GM12878 (cell line): Measurements from ENCODE around the gene BCR. TPM values are rescaled to one million over a fixed set of nuclear protein-coding genes. Genes with fewer than 3 reads are reported as not detected.

Source experiments
- ATAC-seq: fragments of 200-7000 bp; cut with Tn5 transposase; 3 replicates; pipeline ENCODE4 v1.9.1; 2020; ENCODE audit warnings: mild to moderate bottlenecking, moderate library complexity
- BruUV-seq: library from RNA; stranded (reverse); fragments of 400-500 nt; replicated peaks from 2 replicates; lab custom pipeline; 2021; lab: Mats Ljungman, UMichigan
- CTCF ChIA-PET: fragments of 300-600 bp; sonication (Branson Sonifier 250); formaldehyde crosslinking; extraction: SDS; loops from one replicate; lab custom pipeline; 2021; ENCODE audit warnings: inconsistent platforms; lab: Yijun Ruan, JAX
- POLR2A ChIA-PET: fragments of 350-600 bp; formaldehyde crosslinking; extraction: SDS; loops from one replicate; lab custom pipeline; 2021; ENCODE audit warnings: inconsistent platforms; lab: Charles Lee
- RAD21 ChIA-PET: fragments of 300-600 bp; sonication (Branson Sonifier 250); formaldehyde crosslinking; loops from one replicate; lab custom pipeline; 2023; ENCODE audit warnings: antibody characterized with exemption; ENCODE audit not compliant: unreplicated experiment; lab: Charles Lee
- SMC1A ChIA-PET: fragments of 300-600 bp; sonication (Branson Sonifier 250); formaldehyde crosslinking; loops from one replicate; lab custom pipeline; 2023; ENCODE audit not compliant: unreplicated experiment, uncharacterized antibody; lab: Charles Lee
- DNase-seq: peaks from one replicate; pipeline ENCODE4 v3.0.0-alpha.2; 2011; ENCODE audit warnings: low read depth, low spot score
- FAIRE-seq: peaks from 3 replicates; lab custom pipeline; 2011; peaks lifted over from hg19 to GRCh38; lab: Jason Lieb, UNC
- H2AFZ ChIP-seq: 2 replicates; pipeline ENCODE4 v1.6.0; 2011; ENCODE audit warnings: low read depth, low read length, control low read depth; ENCODE audit not compliant: control insufficient read depth
- H3K27ac ChIP-seq: 2 replicates; pipeline ENCODE4 v1.5.1; 2011; ENCODE audit warnings: control low read depth; ENCODE audit not compliant: control insufficient read depth, insufficient read depth
- H3K27me3 ChIP-seq, 2 experiments: replicated peaks in 1 of 2; 2 replicates each; pipeline versions ENCODE4 v1.6.0 to v1.6.1; 2011; ENCODE audit warnings: low read length in 1 of 2; ENCODE audit not compliant: control insufficient read depth in 2 of 2, insufficient read depth in 2 of 2
- H3K36me3 ChIP-seq, 2 experiments: 2 replicates each; pipeline ENCODE4 v1.5.1; 2011; ENCODE audit warnings: low read length in 1 of 2; ENCODE audit not compliant: control insufficient read depth in 2 of 2, insufficient read depth in 2 of 2
- H3K4me1 ChIP-seq: 2 replicates; pipeline ENCODE4 v1.6.1; 2011; ENCODE audit warnings: mild to moderate bottlenecking, low read length, moderate library complexity, mixed read lengths; ENCODE audit not compliant: control insufficient read depth, insufficient read depth
- H3K4me2 ChIP-seq: 2 replicates; pipeline ENCODE4 v1.6.0; 2011; ENCODE audit warnings: control low read depth; ENCODE audit not compliant: control insufficient read depth, insufficient read depth
- H3K4me3 ChIP-seq: fragments of 200-600 bp; sonication (generic); 2 replicates; pipeline ENCODE4 v1.5.1; 2016
- H3K79me2 ChIP-seq: 2 replicates; pipeline ENCODE4 v1.6.0; 2011; ENCODE audit warnings: low read length; ENCODE audit not compliant: control insufficient read depth, insufficient read depth
- H3K9ac ChIP-seq: 2 replicates; pipeline ENCODE4 v1.8.0; 2011; ENCODE audit warnings: low read length, control low read depth, mixed read lengths; ENCODE audit not compliant: control insufficient read depth, insufficient read depth
- H3K9me3 ChIP-seq: replicated peaks from 3 replicates; pipeline ENCODE4 v1.5.1; 2011; ENCODE audit warnings: mild to moderate bottlenecking, low read length; ENCODE audit not compliant: control insufficient read depth, insufficient read depth
- H4K20me1 ChIP-seq: 2 replicates; pipeline ENCODE4 v1.6.0; 2011; ENCODE audit not compliant: control insufficient read depth, insufficient read depth
- ATF7 ChIP-seq: fragments of 450-650 bp; IDR thresholded peaks from 2 replicates; pipeline ENCODE4 v1.6.1; 2016; ENCODE audit warnings: low read depth, mild to moderate bottlenecking
- CTCF ChIP-seq, 3 experiments: IDR thresholded peaks in 2 of 3; conservative IDR thresholded peaks in 1 of 3; 2 replicates each; pipeline ENCODE4 v1.5.1; 2011; ENCODE audit warnings: low read depth in 3 of 3, low read length in 3 of 3, mild to moderate bottlenecking in 3 of 3, control low read depth in 2 of 3, moderate library complexity in 2 of 3, inconsistent platforms in 1 of 3, mixed read lengths in 1 of 3; ENCODE audit not compliant: control insufficient read depth in 2 of 3, insufficient read depth in 1 of 3; ENCODE audit errors: extremely low read depth in 1 of 3
- HDAC6 ChIP-seq: fragments of 200-600 bp; sonication (generic); IDR thresholded peaks from one replicate; pipeline ENCODE4 v1.8.0; 2017; ENCODE audit warnings: antibody characterized with exemption; ENCODE audit not compliant: unreplicated experiment
- MXI1 ChIP-seq: fragments of 150-350 bp; IDR thresholded peaks from 2 replicates; pipeline ENCODE4 v1.6.1; 2011; ENCODE audit warnings: low read depth, mild to moderate bottlenecking, inconsistent platforms, low read length, improper control_type of control experiment
- MYB ChIP-seq: fragments of 150-350 bp; IDR thresholded peaks from 2 replicates; pipeline ENCODE4 v1.6.1; 2014; ENCODE audit warnings: mild to moderate bottlenecking, low read depth, low read length, borderline replicate concordance
- NFXL1 ChIP-seq: fragments of 450-650 bp; IDR thresholded peaks from 2 replicates; pipeline ENCODE4 v1.6.1; 2017; ENCODE audit warnings: antibody characterized with exemption, mild to moderate bottlenecking, borderline replicate concordance
- NR2C2 ChIP-seq: IDR thresholded peaks from 2 replicates; pipeline ENCODE4 v1.6.1; 2011; ENCODE audit warnings: borderline replicate concordance, low read depth; ENCODE audit not compliant: control insufficient read depth, insufficient read length
- PAX5 ChIP-seq: IDR thresholded peaks from 2 replicates; pipeline ENCODE4 v1.6.1; 2011; ENCODE audit warnings: low read depth, low read length, borderline replicate concordance
- REST ChIP-seq: IDR thresholded peaks from 2 replicates; pipeline ENCODE4 v1.6.1; 2012; ENCODE audit warnings: mild to moderate bottlenecking, low read depth, low read length
- RFX5 ChIP-seq: IDR thresholded peaks from 2 replicates; pipeline ENCODE4 v1.6.1; 2011; ENCODE audit warnings: low read depth, low read length, improper control_type of control experiment
- TCF7 ChIP-seq: IDR thresholded peaks from 2 replicates; pipeline ENCODE4 v1.6.1; 2014; ENCODE audit warnings: antibody characterized with exemption, borderline replicate concordance
- YBX1 ChIP-seq: fragments of 450-650 bp; IDR thresholded peaks from 2 replicates; pipeline ENCODE4 v1.6.1; 2016; ENCODE audit warnings: antibody characterized with exemption
- WGBS: methylation state at CpG from one replicate; pipeline ENCODE4 v1.1.6; 2016; ENCODE audit warnings: low lambda C conversion rate; ENCODE audit not compliant: insufficient replicate concordance, insufficient coverage; ENCODE audit errors: missing lambda C conversion rate; 5-methylcytosine and 5-hydroxymethylcytosine counted together
- in situ Hi-C: fragments of 300-500 bp; cut with MboI; formaldehyde crosslinking; loops from 9 replicates; pipeline ENCODE4 v1.14.3; 2018; ENCODE audit warnings: mixed read lengths
- intact Hi-C: fragments of 100-400 bp; cut with micrococcal nuclease; formaldehyde crosslinking; loops from one replicate; pipeline ENCODE4 v1.14.2; 2022; ENCODE audit not compliant: unreplicated experiment
- polyA plus RNA-seq, 11 experiments: library from polyadenylated mRNA; depleted of rRNA in 4 of 11; unstranded in 6 of 11; stranded (reverse) in 5 of 11; fragments of >200 nt; fragmentation: Nextera tagmentation in 4 of 11; fragmentation: Illumina TruSeq in 1 of 11; extraction: Ambion mirVana in 4 of 11; extraction: Trizol in 1 of 11; gene quantifications; 1 replicate in 1 of 11; 2 replicates in 10 of 11; pipeline versions ENCODE4 v1.2.1 to v1.2.3, GENCODE V29; 2011 to 2016; ENCODE audit warnings: inconsistent platforms in 2 of 11, missing spikeins in 2 of 11, low read depth in 1 of 11
- total RNA-seq, 4 experiments: library from RNA; depleted of rRNA in 3 of 4; stranded (reverse); fragments of >200 nt in 3 of 4; fragmentation: Illumina TruSeq in 1 of 4; extraction: Trizol in 1 of 4; gene quantifications; 2 replicates each; pipeline versions ENCODE4 v1.2.1 to v1.2.3, GENCODE V29; 2013 to 2021

The BCR gene
- total and polyA plus RNA-seq, 10 of the 15 experiments (the other 5 are each of a cell fraction or from before 2014, with no cell fraction given) = 1.7 to 64.7 (median 18.4) TPM

- TF ChIP-seq HDAC6 (no peak), NFXL1 (no peak), NR2C2 (no peak), YBX1 (no peak)
These were observed 17.5 kb downstream of the BCR start (continued) for GRCh38 chr22:23197836-23198235.

- Histone ChIP-seq H3K9ac (no peak overlapping the region), H3K4me1 (no peaks in the 10 kb centered on the region), H3K27me3 (no peaks in the 10 kb centered on the region), H3K27ac (no peak overlapping the region), H4K20me1 (peaks cover 3% of the 10 kb centered on the region; the same call in 1 of the 2 replicates), H3K9me3 (no peaks in the 10 kb centered on the region), H2AFZ (no peak overlapping the region), H3K79me2 (peaks cover 5% of the 10 kb centered on the region), H3K4me3 (no peak overlapping the region), H3K4me2 (no peak overlapping the region), H3K36me3 (peaks cover 3 to 15% of the 10 kb centered on the region in 2 experiments; a peak in 3 of 4 replicates)
- ChIA-PET POLR2A (no interaction called here), CTCF (no interaction called here), SMC1A (no interaction called here), RAD21 (no interaction called here)
- intact Hi-C loops = no loop called here
- 65% methylated on average over 8 of the region's 8 CpGs for WGBS
- DNase-seq (no peak), FAIRE-seq (no peak), ATAC-seq (no peak)
- no peak for TF ChIP-seq ATF7
- BruUV-seq = no TSS peak
- in situ Hi-C loops = no loop called here
These were observed 18.9 kb downstream of the BCR start for GRCh38 chr22:23199159-23199558.

- Histone ChIP-seq H3K9me3 (no peaks in the 10 kb centered on the region), H3K4me3 (no peak overlapping the region), H2AFZ (no peak overlapping the region), H3K27me3 (no peaks in the 10 kb centered on the region), H3K9ac (no peak overlapping the region), H3K79me2 (peaks cover 5% of the 10 kb centered on the region), H3K4me1 (no peaks in the 10 kb centered on the region), H3K4me2 (no peak overlapping the region), H4K20me1 (peaks cover 3% of the 10 kb centered on the region; the same call in 1 of the 2 replicates), H3K36me3 (peaks cover 3 to 21% of the 10 kb centered on the region in 2 experiments; a peak in 3 of 4 replicates), H3K27ac (no peak overlapping the region)
- ChIA-PET SMC1A (interaction anchor here (0.7 to 1.4 kb wide), 3 partner anchors 13 to 18 kb away, joined by 3 read pairs; no protein-coding TSS in a partner anchor), POLR2A (no interaction called here), RAD21 (no interaction called here), CTCF (interaction anchor here (0.6 to 3.0 kb wide), 4 partner anchors 24 to 112 kb away, joined by 3 to 10 read pairs (median 4); no protein-coding TSS in a partner anchor)
- no TSS peak for BruUV-seq
- DNase-seq = no peak
- no peak for ATAC-seq
- FAIRE-seq = no peak
- intact Hi-C loops (no loop called here), in situ Hi-C loops (no loop called here)
- 89% methylated on average over 5 of the region's 5 CpGs for WGBS
- TF ChIP-seq TCF7 (no peak), MXI1 (no peak), PAX5 (no peak), RFX5 (no peak), REST (no peak), MYB (no peak), CTCF (IDR thresholded peaks at IDR 0.05 in 2 of 3, conservative IDR thresholded peaks at IDR 0.05 in 1 of 3; ENCODE audit: control insufficient read depth in 2 of 3, extremely low read depth in 1 of 3, insufficient read depth in 1 of 3, low read depth in 3 of 3, low read length in 3 of 3) (no peak)
These were observed 20.6 kb downstream of the BCR start for GRCh38 chr22:23200898-23201297.
